SK-N-SH (cell line): Measurements from ENCODE around the gene PTCD1. TPM values are rescaled to one million over a fixed set of nuclear protein-coding genes. Genes with fewer than 3 reads are reported as not detected.

Experiments
- CTCF ChIA-PET: fragments of 300-600, 350-600 bp; formaldehyde crosslinking; extraction: SDS; loops from one replicate; lab custom pipeline; 2021; lab: Yijun Ruan, JAX
- POLR2A ChIA-PET: fragments of 350-600 bp; sonication (Branson Sonifier 250); formaldehyde crosslinking; extraction: SDS; loops from one replicate; lab custom pipeline; 2020; ENCODE audit warnings: antibody characterized with exemption, inconsistent platforms; lab: Yijun Ruan, JAX
- DNase-seq: peaks from one replicate; pipeline ENCODE4 v3.0.0; 2012
- H2AFZ ChIP-seq: fragments of 200-600 bp; sonication (generic); 2 replicates; pipeline ENCODE4 v1.8.1; 2016; ENCODE audit warnings: antibody characterized with exemption, mild to moderate bottlenecking, low read depth
- H3F3A ChIP-seq: fragments of 200-600 bp; sonication (generic); replicated peaks from 2 replicates; pipeline ENCODE3; 2016; ENCODE audit warnings: antibody characterized with exemption, mild to moderate bottlenecking; ENCODE audit not compliant: insufficient read depth
- H3K27ac ChIP-seq, 2 experiments: fragments of 200-500 bp in 1 of 2; fragments of 200-600 bp in 1 of 2; sonication (Bioruptor generic) in 1 of 2; sonication (generic), shearing (Covaris generic) in 1 of 2; 2 replicates each; pipeline versions ENCODE4 v1.5.1 to v1.6.1; 2014 to 2016; ENCODE audit warnings: low read depth in 2 of 2, inconsistent platforms in 1 of 2, low read length in 1 of 2, mild to moderate bottlenecking in 1 of 2, mixed read lengths in 1 of 2
- H3K27me3 ChIP-seq: fragments of 200-600 bp; sonication (generic), shearing (Covaris generic); 2 replicates; pipeline ENCODE4 v1.6.1; 2016; ENCODE audit warnings: mixed run types; ENCODE audit not compliant: insufficient read depth
- H3K36me3 ChIP-seq, 2 experiments: fragments of 200-500 bp in 1 of 2; fragments of 200-600 bp in 1 of 2; sonication (Bioruptor generic) in 1 of 2; sonication (generic) in 1 of 2; replicated peaks in 1 of 2; 2 replicates each; pipeline versions ENCODE3 to v1.5.1; 2014 to 2016; ENCODE audit warnings: low read length in 1 of 2, mild to moderate bottlenecking in 1 of 2; ENCODE audit not compliant: insufficient read depth in 2 of 2, control insufficient read depth in 1 of 2
- H3K4me1 ChIP-seq, 2 experiments: fragments of 200-500 bp in 1 of 2; fragments of 200-600 bp in 1 of 2; sonication (Bioruptor generic) in 1 of 2; sonication (generic), shearing (Covaris generic) in 1 of 2; 2 replicates each; pipeline versions ENCODE4 v1.5.1 to v1.6.1; 2014 to 2016; ENCODE audit warnings: low read depth in 1 of 2, low read length in 1 of 2, mixed run types in 1 of 2; ENCODE audit not compliant: insufficient read depth in 2 of 2, control insufficient read depth in 1 of 2
- H3K4me2 ChIP-seq: fragments of 200-600 bp; sonication (generic), shearing (Covaris generic); 2 replicates; pipeline ENCODE4 v1.6.1; 2017; ENCODE audit warnings: mixed run types
- H3K4me3 ChIP-seq, 2 experiments: fragments of 200-500 bp in 1 of 2; fragments of 200-600 bp in 1 of 2; sonication (Bioruptor generic) in 1 of 2; sonication (generic), shearing (Covaris generic) in 1 of 2; 2 replicates each; pipeline versions ENCODE4 v1.5.1 to v1.8.1; 2014 to 2016; ENCODE audit warnings: low read depth in 2 of 2, inconsistent platforms in 1 of 2, low read length in 1 of 2, mild to moderate bottlenecking in 1 of 2, mixed read lengths in 1 of 2, moderate library complexity in 1 of 2
- H3K79me2 ChIP-seq: fragments of 200-600 bp; sonication (generic); 2 replicates; pipeline ENCODE4 v1.8.1; 2017; ENCODE audit warnings: mild to moderate bottlenecking; ENCODE audit not compliant: insufficient read depth
- H3K9ac ChIP-seq: fragments of 200-600 bp; sonication (generic); 2 replicates; pipeline ENCODE4 v1.6.1; 2017; ENCODE audit warnings: mixed run types
- H3K9me2 ChIP-seq: fragments of 200-600 bp; sonication (generic); 2 replicates; pipeline ENCODE4 v1.6.1; 2017; ENCODE audit warnings: mixed run types
- H3K9me3 ChIP-seq: fragments of 200-600 bp; sonication (generic); 2 replicates; pipeline ENCODE4 v1.6.1; 2017; ENCODE audit warnings: mixed run types, mild to moderate bottlenecking, moderate library complexity
- H4K20me1 ChIP-seq: fragments of 200-600 bp; sonication (generic); 2 replicates; pipeline ENCODE4 v1.6.1; 2017; ENCODE audit warnings: mild to moderate bottlenecking, mixed run types; ENCODE audit not compliant: insufficient read depth
- CTCF ChIP-seq: fragments of 200-600 bp; sonication (generic); IDR thresholded peaks from 2 replicates; pipeline ENCODE4 v1.6.1; 2017; ENCODE audit warnings: antibody characterized with exemption, mild to moderate bottlenecking, moderate library complexity
- IRF3 ChIP-seq: fragments of 150-350 bp; IDR thresholded peaks from 2 replicates; pipeline ENCODE4 v1.6.1; 2016; ENCODE audit warnings: mild to moderate bottlenecking, low read depth, low read length
- MEF2A ChIP-seq: IDR thresholded peaks from 2 replicates; pipeline ENCODE4 v1.4.0; 2012; ENCODE audit warnings: low read depth, borderline replicate concordance
- PBX3 ChIP-seq: IDR thresholded peaks from 2 replicates; pipeline ENCODE4; 2012
- USF2 ChIP-seq: fragments of 150-350 bp; IDR thresholded peaks from 2 replicates; pipeline ENCODE4 v1.6.1; 2017; ENCODE audit warnings: antibody characterized with exemption, low read length, low read depth, borderline replicate concordance
- WGBS: methylation state at CpG from one replicate; pipeline ENCODE4 v1.1.6; 2017; ENCODE audit warnings: low lambda C conversion rate; 5-methylcytosine and 5-hydroxymethylcytosine counted together
- polyA plus RNA-seq, 3 experiments: library from polyadenylated mRNA; depleted of rRNA; stranded (reverse); fragments of >200 nt; gene quantifications; 2 replicates each; pipeline ENCODE4 v1.2.3, GENCODE V29; 2012

The PTCD1 gene
- polyA plus RNA-seq, 1 of the 3 experiments (the other 2 are of a cell fraction), result 8.2 TPM

GRCh38 chr7:99457650-99458493 is 19.3 kb upstream of the PTCD1 start:
- no peaks in the 10 kb centered on the region for H3K9me2 ChIP-seq
- POLR2A ChIA-PET, result no interaction called here
- CTCF ChIA-PET, result no interaction called here
- peaks cover 56% of the 10 kb centered on the region for H4K20me1 ChIP-seq
- DNase-seq, result peak; percentile 24
- H3K79me2 ChIP-seq, result peaks cover 68% of the 10 kb centered on the region
- H3K4me1 ChIP-seq, result peaks cover 0 to 2% of the 10 kb centered on the region in 2 experiments; a peak in 1 of 4 replicates
- H3K36me3 ChIP-seq, result peaks cover 49 to 80% of the 10 kb centered on the region in 2 experiments
- WGBS, result 90% methylated on average over 24 of the region's 26 CpGs
- H3K9me3 ChIP-seq, result no peaks in the 10 kb centered on the region
- H3K9ac ChIP-seq, result no peak overlapping the region
- H3K4me3 ChIP-seq, result no peak overlapping the region
- H3K27me3 ChIP-seq, result no peaks in the 10 kb centered on the region
- H3F3A ChIP-seq, result peaks cover 37% of the 10 kb centered on the region
- no peak overlapping the region for H3K4me2 ChIP-seq
- peak; percentile 2; the same call in 1 of the 2 replicates for TF ChIP-seq PBX3
- TF ChIP-seq IRF3, result no peak
- no peak for TF ChIP-seq CTCF
- no peak for TF ChIP-seq USF2
- no peak overlapping the region for H3K27ac ChIP-seq
- H2AFZ ChIP-seq, result no peak overlapping the region

- H3F3A ChIP-seq, result peaks cover 37% of the 10 kb centered on the region
- no peak overlapping the region for H3K4me3 ChIP-seq
- DNase-seq, result no peak
- CTCF ChIA-PET, result interaction anchor here (0.8 kb wide), 1 partner anchor 43 kb away, joined by 3 read pairs; the partner anchor contains the start of gene ZNF394
- H4K20me1 ChIP-seq, result peaks cover 56% of the 10 kb centered on the region
- no peaks in the 10 kb centered on the region for H3K27me3 ChIP-seq
- H3K9ac ChIP-seq, result no peak overlapping the region
- 90% methylated on average over 5 of the region's 6 CpGs for WGBS
- no peak overlapping the region for H3K27ac ChIP-seq
- POLR2A ChIA-PET, result no interaction called here
- H3K9me2 ChIP-seq, result no peaks in the 10 kb centered on the region
- H3K4me2 ChIP-seq, result no peak overlapping the region
- H3K4me1 ChIP-seq, result peaks cover 0 to 2% of the 10 kb centered on the region in 2 experiments; a peak in 1 of 4 replicates
- H3K9me3 ChIP-seq, result no peaks in the 10 kb centered on the region
- H3K36me3 ChIP-seq, result peaks cover 55 to 85% of the 10 kb centered on the region in 2 experiments
- H2AFZ ChIP-seq, result no peak overlapping the region
- peak; percentile 2; the same call in 1 of the 2 replicates for TF ChIP-seq PBX3
- no peak for TF ChIP-seq MEF2A
- peaks cover 61% of the 10 kb centered on the region for H3K79me2 ChIP-seq
These were observed 18.6 kb upstream of the PTCD1 start for GRCh38 chr7:99457050-99457649.
